ENCODE data around the gene NPAS3. TPM values are rescaled to one million over a fixed set of nuclear protein-coding genes. Genes with fewer than 3 reads are reported as not detected.

The NPAS3 gene
- total and polyA plus RNA-seq, 2 of the 8 experiments (the other 6 are each of a cell fraction or from before 2014, with no cell fraction given): 0.11 to 0.60 TPM

DNA sequence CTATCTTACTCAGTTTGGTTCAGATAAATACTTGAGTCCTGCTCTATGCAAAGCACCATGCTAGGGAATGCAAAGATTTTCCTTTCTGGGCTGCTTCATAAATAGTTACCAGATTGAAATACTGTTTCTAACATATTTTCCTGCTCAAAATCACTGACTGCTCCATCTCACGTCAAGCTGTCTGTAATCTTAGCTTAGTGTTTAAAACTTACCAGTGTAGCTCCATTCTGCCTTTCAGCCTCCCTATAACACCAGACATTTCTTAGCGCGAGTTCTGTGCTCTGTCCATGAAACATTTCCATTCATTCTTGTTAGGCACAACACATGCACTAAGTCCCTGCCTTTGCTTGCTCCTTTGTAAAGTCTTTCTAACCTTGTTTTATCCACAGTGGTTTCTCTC is 129.4 kb downstream of the NPAS3 start (continued):
- TF ChIP-seq JUN (IDR thresholded peaks at IDR 0.05; ENCODE audit: low read depth, low read length): no peak
- no peak for TF ChIP-seq MAFK (IDR thresholded peaks at IDR 0.05; ENCODE audit: low read depth, low read length)
- TF ChIP-seq, protein P1, sequence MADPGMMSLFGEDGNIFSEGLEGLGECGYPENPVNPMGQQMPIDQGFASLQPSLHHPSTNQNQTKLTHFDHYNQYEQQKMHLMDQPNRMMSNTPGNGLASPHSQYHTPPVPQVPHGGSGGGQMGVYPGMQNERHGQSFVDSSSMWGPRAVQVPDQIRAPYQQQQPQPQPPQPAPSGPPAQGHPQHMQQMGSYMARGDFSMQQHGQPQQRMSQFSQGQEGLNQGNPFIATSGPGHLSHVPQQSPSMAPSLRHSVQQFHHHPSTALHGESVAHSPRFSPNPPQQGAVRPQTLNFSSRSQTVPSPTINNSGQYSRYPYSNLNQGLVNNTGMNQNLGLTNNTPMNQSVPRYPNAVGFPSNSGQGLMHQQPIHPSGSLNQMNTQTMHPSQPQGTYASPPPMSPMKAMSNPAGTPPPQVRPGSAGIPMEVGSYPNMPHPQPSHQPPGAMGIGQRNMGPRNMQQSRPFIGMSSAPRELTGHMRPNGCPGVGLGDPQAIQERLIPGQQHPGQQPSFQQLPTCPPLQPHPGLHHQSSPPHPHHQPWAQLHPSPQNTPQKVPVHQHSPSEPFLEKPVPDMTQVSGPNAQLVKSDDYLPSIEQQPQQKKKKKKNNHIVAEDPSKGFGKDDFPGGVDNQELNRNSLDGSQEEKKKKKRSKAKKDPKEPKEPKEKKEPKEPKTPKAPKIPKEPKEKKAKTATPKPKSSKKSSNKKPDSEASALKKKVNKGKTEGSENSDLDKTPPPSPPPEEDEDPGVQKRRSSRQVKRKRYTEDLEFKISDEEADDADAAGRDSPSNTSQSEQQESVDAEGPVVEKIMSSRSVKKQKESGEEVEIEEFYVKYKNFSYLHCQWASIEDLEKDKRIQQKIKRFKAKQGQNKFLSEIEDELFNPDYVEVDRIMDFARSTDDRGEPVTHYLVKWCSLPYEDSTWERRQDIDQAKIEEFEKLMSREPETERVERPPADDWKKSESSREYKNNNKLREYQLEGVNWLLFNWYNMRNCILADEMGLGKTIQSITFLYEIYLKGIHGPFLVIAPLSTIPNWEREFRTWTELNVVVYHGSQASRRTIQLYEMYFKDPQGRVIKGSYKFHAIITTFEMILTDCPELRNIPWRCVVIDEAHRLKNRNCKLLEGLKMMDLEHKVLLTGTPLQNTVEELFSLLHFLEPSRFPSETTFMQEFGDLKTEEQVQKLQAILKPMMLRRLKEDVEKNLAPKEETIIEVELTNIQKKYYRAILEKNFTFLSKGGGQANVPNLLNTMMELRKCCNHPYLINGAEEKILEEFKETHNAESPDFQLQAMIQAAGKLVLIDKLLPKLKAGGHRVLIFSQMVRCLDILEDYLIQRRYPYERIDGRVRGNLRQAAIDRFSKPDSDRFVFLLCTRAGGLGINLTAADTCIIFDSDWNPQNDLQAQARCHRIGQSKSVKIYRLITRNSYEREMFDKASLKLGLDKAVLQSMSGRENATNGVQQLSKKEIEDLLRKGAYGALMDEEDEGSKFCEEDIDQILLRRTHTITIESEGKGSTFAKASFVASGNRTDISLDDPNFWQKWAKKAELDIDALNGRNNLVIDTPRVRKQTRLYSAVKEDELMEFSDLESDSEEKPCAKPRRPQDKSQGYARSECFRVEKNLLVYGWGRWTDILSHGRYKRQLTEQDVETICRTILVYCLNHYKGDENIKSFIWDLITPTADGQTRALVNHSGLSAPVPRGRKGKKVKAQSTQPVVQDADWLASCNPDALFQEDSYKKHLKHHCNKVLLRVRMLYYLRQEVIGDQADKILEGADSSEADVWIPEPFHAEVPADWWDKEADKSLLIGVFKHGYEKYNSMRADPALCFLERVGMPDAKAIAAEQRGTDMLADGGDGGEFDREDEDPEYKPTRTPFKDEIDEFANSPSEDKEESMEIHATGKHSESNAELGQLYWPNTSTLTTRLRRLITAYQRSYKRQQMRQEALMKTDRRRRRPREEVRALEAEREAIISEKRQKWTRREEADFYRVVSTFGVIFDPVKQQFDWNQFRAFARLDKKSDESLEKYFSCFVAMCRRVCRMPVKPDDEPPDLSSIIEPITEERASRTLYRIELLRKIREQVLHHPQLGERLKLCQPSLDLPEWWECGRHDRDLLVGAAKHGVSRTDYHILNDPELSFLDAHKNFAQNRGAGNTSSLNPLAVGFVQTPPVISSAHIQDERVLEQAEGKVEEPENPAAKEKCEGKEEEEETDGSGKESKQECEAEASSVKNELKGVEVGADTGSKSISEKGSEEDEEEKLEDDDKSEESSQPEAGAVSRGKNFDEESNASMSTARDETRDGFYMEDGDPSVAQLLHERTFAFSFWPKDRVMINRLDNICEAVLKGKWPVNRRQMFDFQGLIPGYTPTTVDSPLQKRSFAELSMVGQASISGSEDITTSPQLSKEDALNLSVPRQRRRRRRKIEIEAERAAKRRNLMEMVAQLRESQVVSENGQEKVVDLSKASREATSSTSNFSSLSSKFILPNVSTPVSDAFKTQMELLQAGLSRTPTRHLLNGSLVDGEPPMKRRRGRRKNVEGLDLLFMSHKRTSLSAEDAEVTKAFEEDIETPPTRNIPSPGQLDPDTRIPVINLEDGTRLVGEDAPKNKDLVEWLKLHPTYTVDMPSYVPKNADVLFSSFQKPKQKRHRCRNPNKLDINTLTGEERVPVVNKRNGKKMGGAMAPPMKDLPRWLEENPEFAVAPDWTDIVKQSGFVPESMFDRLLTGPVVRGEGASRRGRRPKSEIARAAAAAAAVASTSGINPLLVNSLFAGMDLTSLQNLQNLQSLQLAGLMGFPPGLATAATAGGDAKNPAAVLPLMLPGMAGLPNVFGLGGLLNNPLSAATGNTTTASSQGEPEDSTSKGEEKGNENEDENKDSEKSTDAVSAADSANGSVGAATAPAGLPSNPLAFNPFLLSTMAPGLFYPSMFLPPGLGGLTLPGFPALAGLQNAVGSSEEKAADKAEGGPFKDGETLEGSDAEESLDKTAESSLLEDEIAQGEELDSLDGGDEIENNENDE (IDR thresholded peaks at IDR 0.05; ENCODE audit: insufficient replicate concordance, low read length): no peak
- no peak for TF ChIP-seq TCF12 (IDR thresholded peaks at IDR 0.05; ENCODE audit: low read depth, low read length)
- TF ChIP-seq, protein P2, sequence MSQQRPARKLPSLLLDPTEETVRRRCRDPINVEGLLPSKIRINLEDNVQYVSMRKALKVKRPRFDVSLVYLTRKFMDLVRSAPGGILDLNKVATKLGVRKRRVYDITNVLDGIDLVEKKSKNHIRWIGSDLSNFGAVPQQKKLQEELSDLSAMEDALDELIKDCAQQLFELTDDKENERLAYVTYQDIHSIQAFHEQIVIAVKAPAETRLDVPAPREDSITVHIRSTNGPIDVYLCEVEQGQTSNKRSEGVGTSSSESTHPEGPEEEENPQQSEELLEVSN (IDR thresholded peaks at IDR 0.05): no peak
- TF ChIP-seq CEBPB (IDR thresholded peaks at IDR 0.05; ENCODE audit: low read depth, low read length): no peak
- TF ChIP-seq YY1 (IDR thresholded peaks at IDR 0.05; ENCODE audit: low read depth, low read length): no peak
- TF ChIP-seq GABPA (IDR thresholded peaks at IDR 0.05; ENCODE audit: borderline replicate concordance, insufficient read depth, low read length): no peak

Data from H1 (cell line).